Fibroblast of lung (primary cell): Measurements from ENCODE around the gene ZNF571. TPM values are rescaled to one million over a fixed set of nuclear protein-coding genes. Genes with fewer than 3 reads are reported as not detected.

ENCODE experiments used
- DNase-seq, 2 donors: peaks; one replicate each; pipeline versions ENCODE4 v3.0.0 to v3.0.0-alpha.2; 2010; ENCODE audit warnings: low read depth in 2 of 2
- H2AFZ ChIP-seq: 2 replicates; pipeline ENCODE4 v1.5.1; 2012; ENCODE audit warnings: low read length, control low read depth, inconsistent platforms
- H3K27ac ChIP-seq: 2 replicates; pipeline ENCODE4 v1.5.1; 2011; ENCODE audit warnings: low read length, control low read depth; ENCODE audit not compliant: insufficient read depth
- H3K27me3 ChIP-seq: 2 replicates; pipeline ENCODE4 v1.5.1; 2011; ENCODE audit warnings: mild to moderate bottlenecking, low read length; ENCODE audit not compliant: control insufficient read depth, insufficient read depth
- H3K36me3 ChIP-seq: 2 replicates; pipeline ENCODE4 v1.5.1; 2011; ENCODE audit warnings: low read length; ENCODE audit not compliant: control insufficient read depth, insufficient read depth
- H3K4me1 ChIP-seq: 2 replicates; pipeline ENCODE4 v1.5.1; 2011; ENCODE audit warnings: low read length; ENCODE audit not compliant: control insufficient read depth, insufficient read depth; ENCODE audit errors: extremely low read depth
- H3K4me2 ChIP-seq: 2 replicates; pipeline ENCODE4 v1.5.1; 2011; ENCODE audit warnings: low read length, control low read depth; ENCODE audit not compliant: insufficient read depth; ENCODE audit errors: extremely low read depth
- H3K4me3 ChIP-seq, 4 experiments: fragments of 200-600 bp in 1 of 4; sonication (generic) in 1 of 4; replicated peaks in 1 of 4; 2 replicates each; pipeline ENCODE4 v1.5.1; 2011 to 2016; ENCODE audit warnings: low read length in 4 of 4, low read depth in 3 of 4, mild to moderate bottlenecking in 3 of 4, control low read depth in 2 of 4, inconsistent platforms in 1 of 4, mixed read lengths in 1 of 4; ENCODE audit not compliant: insufficient read depth in 1 of 4; ENCODE audit errors: control extremely low read depth in 1 of 4
- H3K79me2 ChIP-seq: 2 replicates; pipeline ENCODE4 v1.5.1; 2012; ENCODE audit warnings: mild to moderate bottlenecking, low read length, inconsistent platforms; ENCODE audit not compliant: control insufficient read depth, insufficient read depth
- H3K9ac ChIP-seq: 2 replicates; pipeline ENCODE4 v1.5.1; 2011; ENCODE audit warnings: mild to moderate bottlenecking, low read length, control low read depth; ENCODE audit not compliant: insufficient read depth
- H3K9me3 ChIP-seq: 2 replicates; pipeline ENCODE4 v1.5.1; 2012; ENCODE audit warnings: low read depth, low read length; ENCODE audit not compliant: control insufficient read depth, insufficient read depth
- H4K20me1 ChIP-seq: 2 replicates; pipeline ENCODE4 v1.5.1; 2011; ENCODE audit warnings: low read length; ENCODE audit not compliant: control insufficient read depth, insufficient read depth; ENCODE audit errors: extremely low read depth
- CTCF ChIP-seq, 2 donors: IDR thresholded peaks in 1 of 2; conservative IDR thresholded peaks in 1 of 2; 1 replicate in 1 of 2; 2 replicates in 1 of 2; pipeline ENCODE4 v1.5.1; 2011 to 2012; ENCODE audit warnings: low read length in 2 of 2, control low read depth in 1 of 2, inconsistent platforms in 1 of 2, low read depth in 1 of 2, mild to moderate bottlenecking in 1 of 2
- EZH2 ChIP-seq: IDR thresholded peaks from 2 replicates; pipeline ENCODE4 v1.5.1; 2012; ENCODE audit warnings: low read length, control low read depth, mild to moderate bottlenecking; ENCODE audit errors: missing control alignments
- polyA minus RNA-seq: library from RNA; depleted of rRNA, polyadenylated mRNA; stranded (reverse); fragments of >200 nt; gene quantifications from 2 replicates; pipeline ENCODE4 v1.2.3, GENCODE V29; 2011; ENCODE audit warnings: low replicate concordance
- polyA plus RNA-seq, 2 donors: library from polyadenylated mRNA; depleted of rRNA in 1 of 2; stranded (reverse) in 1 of 2; unstranded in 1 of 2; fragments of >200 nt; gene quantifications; 2 replicates each; pipeline ENCODE4 v1.2.1, GENCODE V29; 2011 to 2012; ENCODE audit warnings: missing spikeins in 1 of 2
- total RNA-seq: library from RNA; depleted of rRNA; stranded (reverse); fragments of >200 nt; gene quantifications from 2 replicates; pipeline ENCODE4 v1.2.1, GENCODE V29; 2014

The ZNF571 gene
- 3.1 and 4.1 TPM in 2 replicates for total RNA-seq
- polyA plus RNA-seq, result 1.3 and 1.9 TPM in 2 replicates
- 0.80 and 1.2 TPM in 2 replicates for polyA plus RNA-seq (2012)
- not detected in 2 replicates for polyA minus RNA-seq

DNA sequence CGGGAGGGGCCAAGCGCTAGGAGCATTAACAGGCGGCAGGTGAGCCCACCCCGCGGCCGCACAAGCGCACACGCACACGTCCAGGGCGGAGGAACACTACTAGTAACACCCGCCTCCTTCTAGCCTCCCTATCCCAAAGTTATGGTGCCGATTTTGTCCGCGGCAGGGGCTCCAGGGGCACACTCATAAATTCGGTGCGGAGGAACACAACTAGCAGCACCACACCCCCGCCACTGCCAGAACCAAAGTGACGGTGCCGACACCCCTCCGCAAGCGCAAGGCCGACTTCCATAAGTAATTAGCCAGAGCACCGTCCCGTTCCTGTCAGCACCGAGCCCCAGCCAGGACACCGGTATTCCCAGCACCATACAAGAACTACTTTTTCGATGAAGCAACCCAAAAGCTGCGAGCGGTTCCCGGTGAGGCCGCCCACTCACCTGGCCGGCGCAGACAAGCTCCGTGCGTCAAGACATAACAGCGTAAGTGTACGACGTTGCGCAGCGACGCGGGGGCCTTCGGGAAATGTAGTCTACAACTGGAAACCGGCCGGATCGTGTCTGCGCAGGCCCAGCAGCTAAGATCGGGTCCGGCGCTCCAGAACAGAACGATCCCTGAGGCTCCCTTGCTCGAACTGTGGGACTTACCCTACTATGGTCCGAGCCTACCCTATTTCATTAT lies at the start of gene ZNF571, which contains the start of gene ZNF540:
TSS of gene ZNF571 (minus strand) at position 489 of the 678 bp plus-strand sequence. CDS start 8,116 bp downstream, outside the sequence.
TSS of gene ZNF540 (plus strand) at position 573 of the 678 bp plus-strand sequence. CDS start 3,572 bp downstream, outside the sequence.
- peak within 1 kb of the TSS; percentile 68 to 98 (median 83) for H3K4me3 ChIP-seq
- no peaks in the 10 kb centered on the region for H3K79me2 ChIP-seq
- H4K20me1 ChIP-seq, result no peaks in the 10 kb centered on the region
- H3K9me3 ChIP-seq, result no peaks in the 10 kb centered on the region
- DNase-seq, result peak; percentile 93 to 97
- H3K4me1 ChIP-seq, result peaks cover 2% of the 10 kb centered on the region
- H2AFZ ChIP-seq, result peak within 1 kb of the TSS; percentile 96
- TF ChIP-seq CTCF (conservative IDR thresholded peaks at IDR 0.05 in 1 of 2, IDR thresholded peaks at IDR 0.05 in 1 of 2; ENCODE audit: low read depth in 1 of 2, low read length in 2 of 2) (no peak), EZH2 (no peak)
- peak within 1 kb of the TSS; percentile 47 for H3K9ac ChIP-seq
- H3K36me3 ChIP-seq, result no peaks in the 10 kb centered on the region
- peak within 1 kb of the TSS; percentile 69 for H3K27ac ChIP-seq
- H3K4me2 ChIP-seq, result peak within 1 kb of the TSS; percentile 98
- no peaks in the 10 kb centered on the region for H3K27me3 ChIP-seq

DNA sequence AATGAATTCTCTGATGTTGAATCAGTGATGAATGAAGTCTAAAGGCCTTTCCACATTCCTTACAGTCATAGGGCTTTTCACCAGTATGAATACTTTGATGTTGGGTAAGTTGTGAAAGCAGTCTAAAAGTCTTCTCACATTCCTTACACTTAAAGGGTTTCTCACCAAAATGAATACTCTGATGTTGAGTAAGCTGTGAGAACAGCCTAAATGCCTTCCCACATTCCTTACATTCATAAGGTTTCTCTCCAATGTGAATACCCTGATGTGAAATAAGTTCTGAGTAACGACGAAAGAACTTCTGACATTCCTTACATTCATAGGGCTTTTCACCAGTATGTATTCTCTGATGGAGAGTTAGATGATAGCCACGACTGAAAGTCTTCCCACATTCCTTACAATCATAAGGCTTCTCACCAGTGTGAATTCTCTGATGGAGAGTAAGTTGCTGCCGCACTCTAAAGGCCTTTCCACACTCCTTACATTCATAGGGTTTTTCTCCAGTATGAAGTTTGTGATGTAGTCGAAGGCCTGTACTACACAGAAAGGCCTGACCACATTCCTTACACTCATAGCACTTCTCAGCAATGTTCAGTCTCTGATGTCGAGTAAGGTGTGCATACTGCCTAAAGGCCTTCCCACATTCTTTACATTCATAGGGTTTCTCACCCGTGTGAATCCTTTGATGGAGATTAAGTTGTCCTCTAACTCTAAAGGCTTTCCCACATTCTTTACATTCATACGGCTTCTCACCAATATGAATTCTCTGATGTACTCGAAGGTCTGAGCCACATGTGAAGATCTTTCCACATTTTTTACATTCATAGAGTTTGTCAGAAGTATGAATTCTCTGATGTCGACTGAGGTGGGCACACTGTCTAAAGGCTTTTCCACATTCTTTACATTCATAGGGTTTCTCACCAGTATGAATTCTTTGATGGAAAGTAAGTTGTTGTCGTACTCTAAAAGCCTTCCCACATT lies 40.8 kb upstream of the ZNF571 start:
- H3K4me3 ChIP-seq, result no peak overlapping the region
- no peaks in the 10 kb centered on the region for H3K4me1 ChIP-seq
- H3K27ac ChIP-seq, result no peak overlapping the region
- H4K20me1 ChIP-seq, result no peaks in the 10 kb centered on the region
- TF ChIP-seq EZH2 (no peak), CTCF (conservative IDR thresholded peaks at IDR 0.05 in 1 of 2, IDR thresholded peaks at IDR 0.05 in 1 of 2; ENCODE audit: low read depth in 1 of 2, low read length in 2 of 2) (no peak)
- no peaks in the 10 kb centered on the region for H3K79me2 ChIP-seq
- no peak overlapping the region for H3K4me2 ChIP-seq
- no peak overlapping the region for H3K9ac ChIP-seq
- no peaks in the 10 kb centered on the region for H3K36me3 ChIP-seq
- DNase-seq, result peak in 1 of 2 donors; percentile 8
- no peak overlapping the region for H2AFZ ChIP-seq
- H3K27me3 ChIP-seq, result no peaks in the 10 kb centered on the region
- peaks cover 2% of the 10 kb centered on the region for H3K9me3 ChIP-seq

- no peaks in the 10 kb centered on the region for H3K9me3 ChIP-seq
- H3K4me2 ChIP-seq, result peak overlapping the region; percentile 83
- no peaks in the 10 kb centered on the region for H3K79me2 ChIP-seq
- peak overlapping the region; percentile 69 for H3K27ac ChIP-seq
- peak overlapping the region; percentile 89 for H2AFZ ChIP-seq
- DNase-seq, result peak in 1 of 2 donors; percentile 74
- peak overlapping the region; percentile 68 to 98 (median 83) for H3K4me3 ChIP-seq
- H3K27me3 ChIP-seq, result no peaks in the 10 kb centered on the region
- H4K20me1 ChIP-seq, result no peaks in the 10 kb centered on the region
- peak overlapping the region; percentile 29 for H3K9ac ChIP-seq
- H3K4me1 ChIP-seq, result peaks cover 2% of the 10 kb centered on the region
- no peaks in the 10 kb centered on the region for H3K36me3 ChIP-seq
- TF ChIP-seq EZH2, result no peak
- no peak for TF ChIP-seq CTCF (conservative IDR thresholded peaks at IDR 0.05 in 1 of 2, IDR thresholded peaks at IDR 0.05 in 1 of 2; ENCODE audit: low read depth in 1 of 2, low read length in 2 of 2)
These were observed 390 bp upstream of the ZNF571 start for GRCh38 chr19:37594982-37595382.
